NCI-H1694 treated with DMSO at 0.1 percent for 48 hours (cell line): ENCODE measurements around the gene NPDC1.

Experiments
- DNase-seq: peaks from one replicate; lab custom pipeline; 2025; lab: John Stamatoyannopoulos, UW

NPDC1 gene

DNA sequence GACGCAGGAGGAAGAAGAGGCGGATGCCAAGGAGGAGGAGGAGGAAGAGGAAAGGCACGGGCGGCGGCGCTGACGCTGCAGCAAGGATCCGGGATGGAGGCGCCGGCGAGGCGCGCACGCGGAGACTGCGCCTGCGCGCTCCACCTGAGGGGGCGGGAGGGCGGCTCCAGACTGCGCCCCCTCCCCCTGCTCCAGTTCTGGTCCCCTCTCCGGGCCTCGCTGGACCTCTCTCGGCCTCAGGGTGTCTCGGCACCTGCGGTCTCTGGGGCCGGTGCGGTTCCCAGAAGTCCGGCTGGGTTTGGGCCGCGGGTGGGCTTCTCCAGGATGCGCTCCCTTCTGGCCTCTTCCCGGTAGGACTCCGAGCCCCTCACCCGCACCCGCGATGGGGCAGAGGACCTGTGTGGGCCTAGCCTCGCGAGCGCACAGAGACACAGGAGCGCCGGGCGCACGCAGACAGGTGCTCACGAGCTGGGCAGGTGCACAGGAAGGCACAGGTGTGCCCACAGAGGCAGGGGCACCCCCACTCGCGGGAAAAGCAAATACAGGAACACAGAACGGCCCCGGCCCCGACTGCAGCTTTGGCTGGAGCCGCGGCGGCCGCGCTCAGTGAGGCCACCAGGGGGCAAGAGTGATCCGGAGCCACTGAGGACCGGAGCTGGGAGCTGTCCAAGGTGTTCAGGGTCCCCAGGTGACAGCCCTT, at the start of gene NPDC1:
Gene NPDC1 (minus strand): TSS at position 90 of the 700 bp plus-strand sequence. CDS start 188 bp downstream, outside the sequence.
- peak; percentile 46 for DNase-seq

GRCh38 chr9:137089232-137089947, 43.4 kb upstream of the NPDC1 start:
- peak; percentile 31 for DNase-seq

DNA sequence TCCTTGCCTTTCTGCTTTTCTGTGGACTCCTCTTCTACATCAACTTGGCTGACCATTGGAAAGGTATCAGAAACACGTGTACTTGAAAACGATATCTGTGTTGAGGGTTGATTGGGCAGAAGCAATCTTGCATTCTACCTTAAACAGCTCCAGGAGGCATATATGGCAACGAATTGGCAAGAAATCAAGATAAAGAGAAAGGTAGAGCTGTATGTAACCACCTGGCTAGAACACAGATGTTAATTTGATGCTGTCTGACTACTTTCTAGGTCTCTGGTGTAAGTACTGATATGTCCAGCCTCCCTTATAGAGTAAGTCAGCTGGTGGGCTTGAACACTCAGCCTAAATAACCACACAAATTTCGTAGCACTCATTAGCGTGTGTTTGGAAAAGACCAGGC, 42.1 kb upstream of the NPDC1 start:
- no peak for DNase-seq

- no peak for DNase-seq
Measured at GRCh38 chr9:137087409-137087925, 41.5 kb upstream of the NPDC1 start.

DNA sequence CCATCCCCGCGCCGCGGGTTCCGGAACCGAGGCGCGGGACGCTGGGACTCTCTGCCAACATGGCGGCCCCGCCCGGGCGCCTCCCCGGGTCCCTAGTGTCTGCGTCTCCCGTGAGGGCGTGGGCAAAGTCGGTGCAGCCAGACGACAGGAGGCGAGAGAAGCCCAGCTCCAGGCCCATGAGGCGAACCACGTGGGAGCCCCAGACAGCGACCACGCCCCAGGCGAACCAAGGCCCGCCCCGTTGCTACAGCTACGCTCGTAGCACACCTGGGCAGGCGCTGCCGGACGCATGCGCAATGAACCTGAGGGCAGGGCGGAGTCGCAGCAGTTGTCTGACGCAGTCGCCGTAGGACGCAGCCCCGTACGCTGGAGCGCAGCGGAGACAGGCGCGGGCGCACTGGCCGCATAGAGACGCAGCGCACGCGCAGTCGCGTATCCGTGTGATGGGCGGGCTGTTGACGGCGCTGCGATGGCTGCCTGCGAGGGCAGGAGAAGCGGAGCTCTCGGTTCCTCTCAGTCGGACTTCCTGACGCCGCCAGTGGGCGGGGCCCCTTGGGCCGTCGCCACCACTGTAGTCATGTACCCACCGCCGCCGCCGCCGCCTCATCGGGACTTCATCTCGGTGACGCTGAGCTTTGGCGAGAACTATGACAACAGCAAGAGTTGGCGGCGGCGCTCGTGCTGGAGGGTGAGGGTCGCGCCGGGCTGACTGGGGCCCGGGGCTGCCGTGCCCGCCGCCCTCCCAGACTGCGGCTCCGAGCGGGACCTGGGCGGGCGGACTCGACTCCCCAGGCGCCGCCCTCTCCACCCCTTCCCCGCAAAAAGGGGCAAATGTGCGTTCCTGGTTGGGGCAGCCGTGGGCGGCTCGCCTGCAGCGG, 40.8 kb upstream of the NPDC1 start, which contains the start of gene MAN1B1:
Gene MAN1B1 (plus strand): TSS at position 455 of the 878 bp plus-strand sequence. CDS start 15 bp downstream, at position 470.
- peak; percentile 93 for DNase-seq

GRCh38 chr9:137085920-137086530, 40.0 kb upstream of the NPDC1 start:
- DNase-seq: no peak

DNA sequence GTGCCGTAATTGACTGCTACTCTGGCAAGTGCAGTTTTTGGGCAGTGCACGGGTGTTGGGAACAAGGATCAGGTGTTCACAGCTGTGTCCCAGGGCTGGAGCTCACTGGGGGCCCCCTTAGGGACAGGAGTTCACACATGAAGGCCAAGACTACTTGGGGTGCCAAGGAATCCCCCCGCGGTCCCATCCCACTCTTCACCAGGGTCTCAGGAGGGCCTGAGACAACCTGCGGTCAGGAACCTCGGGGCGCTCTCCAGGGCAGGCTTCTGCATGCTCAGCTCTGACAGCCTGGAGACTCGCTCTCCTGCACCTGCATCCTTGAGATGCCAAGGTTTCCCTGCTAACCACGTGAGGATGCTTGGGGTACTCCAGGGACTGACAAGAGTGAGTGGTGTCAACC, 38.5 kb upstream of the NPDC1 start:
- DNase-seq: no peak

GRCh38 chr9:137083394-137084004, 37.5 kb upstream of the NPDC1 start:
- no peak for DNase-seq

DNA sequence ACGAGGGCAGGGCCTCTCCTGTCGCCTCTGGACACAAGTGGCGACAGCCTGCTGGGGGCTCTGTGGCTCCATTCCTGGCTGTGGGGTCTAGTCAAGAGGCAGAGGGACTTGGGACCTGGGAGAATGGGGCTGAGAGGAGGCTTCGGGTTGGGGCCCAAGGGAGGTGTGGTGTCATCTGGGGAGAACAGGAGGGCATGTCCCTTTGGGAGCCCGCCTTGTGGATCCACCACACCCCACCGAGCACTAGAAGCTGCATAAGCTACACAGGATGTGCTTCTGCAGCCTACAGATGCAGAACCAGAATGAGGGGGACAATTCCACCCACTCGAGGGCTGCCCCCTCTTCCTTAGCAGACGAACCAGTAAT, 36.9 kb upstream of the NPDC1 start:
- DNase-seq: no peak

DNA sequence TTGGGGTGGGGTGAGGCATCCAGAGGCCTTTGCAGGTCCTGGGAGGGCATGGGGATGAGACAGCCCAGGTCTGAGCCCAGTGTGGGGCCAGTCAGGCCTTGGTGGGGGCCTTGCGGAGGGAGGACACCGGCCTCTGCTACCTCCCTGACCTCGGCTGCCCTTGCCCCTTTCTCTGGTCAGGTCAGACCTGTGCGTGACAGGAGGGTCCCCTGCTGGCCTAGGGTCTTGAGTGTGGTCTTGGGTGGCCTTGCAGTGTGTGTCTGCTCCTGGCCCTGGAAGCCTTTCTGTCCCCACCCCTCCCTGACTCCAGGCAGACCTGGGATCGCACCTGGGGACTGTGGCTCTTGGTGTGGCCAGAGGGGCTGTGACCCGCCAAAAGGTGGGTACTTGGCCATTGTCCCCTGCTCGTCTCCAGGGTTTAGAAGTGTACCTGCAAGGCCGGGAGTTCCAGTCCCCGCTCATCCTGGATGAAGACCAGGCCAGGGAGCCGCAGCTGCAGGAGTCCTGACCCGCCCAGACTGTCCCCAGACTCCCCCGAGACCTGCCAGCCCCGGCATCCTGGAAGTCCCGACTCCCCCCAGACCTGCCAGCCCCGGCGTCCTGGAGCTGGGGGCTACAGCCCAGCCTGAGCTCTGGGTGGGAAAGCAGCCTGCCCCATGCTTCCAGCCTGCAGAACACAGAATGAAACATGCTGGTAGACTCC, 36.4 kb upstream of the NPDC1 start:
- no peak for DNase-seq

GRCh38 chr9:137080260-137081122, 34.5 kb upstream of the NPDC1 start:
- DNase-seq: no peak

GRCh38 chr9:137079401-137079787, 33.4 kb upstream of the NPDC1 start:
- DNase-seq: no peak

DNA sequence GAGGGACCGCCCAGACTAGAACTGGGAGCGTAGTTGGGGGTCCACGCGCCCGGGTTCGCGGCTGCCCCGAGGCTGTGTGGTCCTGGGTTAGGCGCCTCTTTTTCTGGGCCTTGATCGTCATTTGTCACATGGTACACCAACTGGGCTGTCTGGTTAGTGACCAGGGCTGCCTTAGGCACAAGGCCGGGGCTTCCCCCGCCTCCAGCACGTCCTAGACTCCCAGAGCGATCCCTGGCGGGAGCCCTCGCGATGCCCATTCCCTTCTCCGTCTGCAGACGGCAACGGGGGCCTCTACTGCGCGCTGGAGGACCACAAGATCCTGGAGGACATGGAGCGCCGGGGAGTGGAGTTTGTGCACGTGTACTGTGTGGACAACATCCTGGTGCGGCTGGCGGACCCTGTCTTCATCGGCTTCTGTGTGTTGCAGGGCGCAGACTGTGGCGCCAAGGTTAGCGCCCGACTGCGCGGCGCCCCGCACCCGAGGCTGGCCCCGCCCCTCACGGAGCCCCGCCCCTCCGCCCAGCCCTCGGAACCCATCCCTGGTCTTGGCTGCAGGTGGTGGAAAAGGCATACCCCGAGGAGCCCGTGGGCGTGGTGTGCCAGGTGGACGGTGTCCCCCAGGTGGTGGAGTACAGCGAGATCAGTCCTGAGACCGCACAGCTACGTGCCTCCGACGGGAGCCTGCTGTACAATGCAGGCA, 32.9 kb upstream of the NPDC1 start:
- DNase-seq: no peak

DNA sequence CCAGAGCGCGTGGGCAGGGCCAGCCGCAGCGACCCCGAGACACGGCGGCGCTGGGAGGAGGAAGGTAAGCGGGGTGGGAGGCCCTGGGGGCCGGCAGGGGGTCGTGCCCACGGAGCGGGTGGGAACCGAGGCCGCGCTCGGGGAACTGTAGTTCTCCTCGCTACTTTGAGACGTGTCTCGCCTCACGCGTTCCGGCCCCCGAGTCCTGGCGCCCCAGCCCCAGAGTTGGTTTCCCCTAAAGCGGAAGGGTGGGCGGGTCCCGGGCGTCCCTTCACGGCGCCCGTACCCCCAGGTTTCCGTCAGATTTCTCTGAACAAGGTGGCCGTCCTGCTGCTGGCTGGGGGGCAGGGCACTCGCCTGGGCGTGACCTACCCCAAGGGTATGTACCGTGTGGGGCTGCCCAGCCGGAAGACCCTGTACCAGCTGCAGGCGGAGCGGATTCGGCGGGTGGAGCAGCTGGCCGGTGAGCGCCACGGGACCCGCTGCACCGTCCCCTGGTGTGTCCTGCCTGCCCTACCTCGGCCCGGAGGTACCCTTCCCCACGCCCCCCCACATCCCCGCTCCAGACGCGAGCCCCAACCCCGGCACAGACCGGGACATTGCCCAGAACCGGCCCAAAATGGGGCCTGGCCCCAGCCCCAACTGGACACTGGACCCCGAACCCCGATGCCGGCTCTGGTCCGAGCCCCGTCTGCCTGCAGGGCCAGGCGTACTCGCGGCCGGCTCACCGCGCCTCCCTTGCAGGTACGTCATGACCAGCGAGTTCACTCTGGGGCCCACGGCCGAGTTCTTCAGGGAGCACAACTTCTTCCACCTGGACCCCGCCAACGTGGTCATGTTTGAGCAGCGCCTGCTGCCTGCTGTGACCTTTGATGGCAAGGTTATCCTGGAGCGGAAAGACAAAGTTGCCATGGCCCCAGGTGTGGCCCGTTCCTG, 32.0 kb upstream of the NPDC1 start:
- DNase-seq: no peak

DNA sequence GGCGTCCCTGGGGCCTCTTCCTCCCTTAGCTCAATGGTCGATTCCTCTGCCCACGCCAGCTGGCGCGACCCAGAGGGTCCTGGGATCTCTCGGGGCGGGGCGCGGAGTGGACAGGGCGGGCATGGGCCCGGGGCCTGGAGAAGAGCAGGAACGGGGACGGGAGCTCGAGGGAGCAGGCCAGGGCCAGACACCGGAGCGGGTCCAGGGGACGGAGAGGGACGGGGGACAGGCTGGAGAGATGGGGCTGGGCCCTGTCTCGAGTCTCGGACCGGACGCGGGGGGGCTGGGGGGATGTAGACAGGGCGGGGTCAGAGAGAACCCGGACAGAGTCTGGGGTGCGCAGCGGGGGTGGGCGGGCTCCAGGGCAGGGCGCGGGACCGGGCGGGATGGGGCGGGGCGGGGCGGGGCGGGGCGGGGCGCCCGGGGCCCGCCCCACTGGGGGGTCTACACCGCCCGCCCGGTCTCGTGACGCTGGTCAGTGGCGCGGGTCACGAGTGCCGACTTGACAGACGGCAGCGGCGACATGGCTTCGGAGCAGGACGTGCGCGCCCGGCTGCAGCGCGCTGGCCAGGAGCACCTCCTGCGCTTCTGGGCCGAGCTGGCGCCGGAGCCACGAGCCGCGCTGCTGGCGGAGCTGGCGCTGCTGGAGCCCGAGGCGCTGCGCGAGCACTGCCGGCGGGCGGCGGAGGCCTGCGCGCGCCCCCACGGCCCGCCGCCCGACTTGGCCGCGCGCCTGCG, 31.2 kb upstream of the NPDC1 start, which contains the start of gene UAP1L1:
Gene UAP1L1 (plus strand): TSS at position 508 of the 738 bp plus-strand sequence. CDS start 16 bp downstream, at position 524.
- no peak for DNase-seq

DNA sequence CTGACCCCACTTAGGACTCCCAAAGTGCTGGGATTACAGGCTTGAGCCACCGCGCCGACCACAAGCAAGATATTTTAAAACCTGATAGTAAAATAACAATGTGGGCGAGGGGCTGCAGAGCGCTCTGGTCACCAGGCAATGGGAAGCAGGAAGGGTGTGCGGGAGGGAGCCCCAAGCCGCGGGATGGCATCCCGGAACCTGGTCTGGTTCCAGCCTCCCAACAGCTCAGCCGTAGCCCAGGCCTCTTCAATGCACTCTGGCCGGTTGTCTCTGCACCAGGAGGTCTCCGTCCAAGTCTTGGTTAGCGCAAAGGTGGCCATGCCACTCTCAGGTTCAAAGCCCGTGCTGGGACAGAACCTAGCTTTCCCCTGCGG, 30.6 kb upstream of the NPDC1 start:
- no peak for DNase-seq

GRCh38 chr9:137075275-137075775, 29.3 kb upstream of the NPDC1 start:
- no peak for DNase-seq
